NB4 (cell line): ENCODE data around the gene CDH3.

Source experiments
- DNase-seq: peaks from one replicate; pipeline ENCODE4 v3.0.0; 2010; ENCODE audit warnings: low read depth
- H3K4me3 ChIP-seq: one replicate; pipeline ENCODE4 v1.5.1; 2011; ENCODE audit warnings: mild to moderate bottlenecking, low read depth, low read length, moderate library complexity
- CTCF ChIP-seq: IDR thresholded peaks from one replicate; pipeline ENCODE4 v1.5.1; 2012; ENCODE audit warnings: low read depth, low read length
- MAX ChIP-seq: IDR thresholded peaks from 2 replicates; pipeline ENCODE4 v1.6.1; 2011; ENCODE audit warnings: low read depth, low read length
- MYC ChIP-seq: IDR thresholded peaks from 2 replicates; pipeline ENCODE4 v1.6.1; 2011; ENCODE audit warnings: low read depth, low read length
- POLR2A ChIP-seq: IDR thresholded peaks from 2 replicates; pipeline ENCODE4 v1.6.1; 2011; ENCODE audit warnings: mild to moderate bottlenecking; ENCODE audit not compliant: insufficient read length; ENCODE audit errors: extremely low read depth

Gene CDH3

GRCh38 chr16:68636064-68636560 is 9.0 kb upstream of the CDH3 start:
- TF ChIP-seq MAX = no peak
- no peak for TF ChIP-seq POLR2A
- TF ChIP-seq CTCF = no peak
- TF ChIP-seq MYC = no peak

GRCh38 chr16:68636818-68637217 is 8.3 kb upstream of the CDH3 start:
- TF ChIP-seq CTCF (no peak), MAX (no peak), MYC (no peak), POLR2A (no peak)
- DNase-seq = no peak

More at GRCh38 chr16:68636064-68636560, 9.0 kb upstream of the CDH3 start:
- DNase-seq = no peak
- no peak overlapping the region for H3K4me3 ChIP-seq

GRCh38 chr16:68640972-68641371 is 4.1 kb upstream of the CDH3 start:
- H3K4me3 ChIP-seq = no peak overlapping the region
- no peak for TF ChIP-seq CTCF
- TF ChIP-seq MAX = no peak
- TF ChIP-seq POLR2A = no peak
- no peak for TF ChIP-seq MYC
- peak; percentile 34 for DNase-seq

More at GRCh38 chr16:68636818-68637217, 8.3 kb upstream of the CDH3 start:
- no peak overlapping the region for H3K4me3 ChIP-seq

- TF ChIP-seq POLR2A (no peak), CTCF (no peak), MYC (no peak), MAX (no peak)
- H3K4me3 ChIP-seq = no peak overlapping the region
- no peak for DNase-seq
Measured at GRCh38 chr16:68642047-68642435, 3.1 kb upstream of the CDH3 start.

GRCh38 chr16:68642436-68643101 is 2.5 kb upstream of the CDH3 start:
- TF ChIP-seq POLR2A = no peak
- no peak for TF ChIP-seq CTCF
- no peak for TF ChIP-seq MYC
- no peak for TF ChIP-seq MAX
- H3K4me3 ChIP-seq = no peak overlapping the region
- DNase-seq = no peak

- TF ChIP-seq MYC = no peak
- no peak for TF ChIP-seq MAX
- TF ChIP-seq CTCF = no peak
- no peak for TF ChIP-seq POLR2A
- H3K4me3 ChIP-seq = no peak overlapping the region
- DNase-seq = no peak
Measured at GRCh38 chr16:68643227-68643626, 1.9 kb upstream of the CDH3 start.
